K562 (cell line): ENCODE data around the gene GRIK2. TPM values are rescaled to one million over a fixed set of nuclear protein-coding genes. Genes with fewer than 3 reads are reported as not detected.

Experiments
- ATAC-seq: fragments of 200-7000 bp; cut with Tn5 transposase; 3 replicates; pipeline ENCODE4 v1.9.1; 2020; ENCODE audit warnings: moderate library complexity
- BruUV-seq: library from RNA; stranded (reverse); fragments of 400-500 nt; replicated peaks from 2 replicates; lab custom pipeline; 2021; lab: Mats Ljungman, UMichigan
- CTCF ChIA-PET: fragments of 300-600 bp; formaldehyde crosslinking; extraction: SDS; loops from one replicate; lab custom pipeline; 2021; ENCODE audit warnings: low intra/inter-chr PET ratio; lab: Yijun Ruan, JAX
- POLR2A ChIA-PET: fragments of 300-600, 350-650 bp; sonication (Branson Sonifier 250); formaldehyde crosslinking; extraction: SDS; loops from one replicate; lab custom pipeline; 2021; ENCODE audit warnings: antibody characterized with exemption, inconsistent platforms; lab: Yijun Ruan, JAX
- DNase-seq, 4 experiments: peaks; one replicate each; pipeline versions ENCODE4 v3.0.0 to v3.0.0-alpha.2; 2011 to 2018; ENCODE audit warnings: low spot score in 3 of 4, mixed read lengths in 3 of 4; ENCODE audit errors: extremely low read depth in 1 of 4
- FAIRE-seq: peaks from 2 replicates; lab custom pipeline; 2011; peaks lifted over from hg19 to GRCh38; lab: Jason Lieb, UNC
- H2AFZ ChIP-seq: 2 replicates; pipeline ENCODE4 v1.6.0; 2011; ENCODE audit warnings: low read depth, low read length, control low read depth, inconsistent platforms
- H3K27ac ChIP-seq: fragments of 200-600 bp; 3 replicates; pipeline ENCODE4 v1.8.0; 2011; ENCODE audit warnings: low read depth, mild to moderate bottlenecking, control low read depth, inconsistent platforms, low read length, moderate library complexity, mixed read lengths; ENCODE audit errors: extremely low read depth
- H3K27me3 ChIP-seq, 2 experiments: fragments of 300-600 bp in 1 of 2; 2 replicates in 1 of 2; 3 replicates in 1 of 2; pipeline versions ENCODE4 v1.6.0 to v1.8.0; 2011; ENCODE audit warnings: inconsistent platforms in 2 of 2, low read length in 2 of 2, mild to moderate bottlenecking in 1 of 2, mixed read lengths in 1 of 2, moderate library complexity in 1 of 2; ENCODE audit not compliant: control insufficient read depth in 2 of 2, insufficient read depth in 2 of 2
- H3K36me3 ChIP-seq: fragments of 300-600 bp; 3 replicates; pipeline ENCODE4 v1.8.0; 2011; ENCODE audit warnings: mild to moderate bottlenecking, low read length, inconsistent platforms; ENCODE audit not compliant: control insufficient read depth, insufficient read depth
- H3K4me1 ChIP-seq, 2 experiments: fragments of 200-600 bp in 1 of 2; replicated peaks in 1 of 2; 2 replicates in 1 of 2; 3 replicates in 1 of 2; pipeline versions ENCODE4 v1.5.1 to v1.8.0; 2011; ENCODE audit warnings: inconsistent platforms in 2 of 2, low read length in 2 of 2, mild to moderate bottlenecking in 1 of 2, mixed read lengths in 1 of 2, moderate library complexity in 1 of 2; ENCODE audit not compliant: control insufficient read depth in 2 of 2, insufficient read depth in 2 of 2
- H3K4me2 ChIP-seq: 2 replicates; pipeline ENCODE4 v1.6.1; 2011; ENCODE audit warnings: low read length, control low read depth, inconsistent platforms, mixed read lengths; ENCODE audit not compliant: insufficient read depth
- H3K4me3 ChIP-seq: fragments of 200-600 bp; sonication (generic), shearing (Covaris generic); 2 replicates; pipeline ENCODE4 v1.5.1; 2016; ENCODE audit warnings: control low read depth, inconsistent platforms
- H3K79me2 ChIP-seq: fragments of 200-600 bp; 3 replicates; pipeline ENCODE4 v1.8.0; 2011; ENCODE audit warnings: low read length, inconsistent platforms; ENCODE audit not compliant: control insufficient read depth, insufficient read depth
- H3K9ac ChIP-seq, 2 experiments: 2 replicates each; pipeline versions ENCODE4 v1.6.0 to v1.6.1; 2011; ENCODE audit warnings: low read depth in 2 of 2, low read length in 2 of 2, control low read depth in 1 of 2, inconsistent platforms in 1 of 2, mild to moderate bottlenecking in 1 of 2, mixed read lengths in 1 of 2; ENCODE audit not compliant: insufficient read depth in 1 of 2
- H3K9me1 ChIP-seq: one replicate; pipeline ENCODE4 v1.6.0; 2011; ENCODE audit warnings: inconsistent platforms, mild to moderate bottlenecking, low read length, moderate library complexity; ENCODE audit not compliant: control insufficient read depth, insufficient read depth
- H3K9me3 ChIP-seq: replicated peaks from 2 replicates; pipeline ENCODE4 v1.5.1; 2011; ENCODE audit warnings: low read depth, low read length, inconsistent platforms; ENCODE audit not compliant: control insufficient read depth, insufficient read depth
- H4K20me1 ChIP-seq: replicated peaks from 2 replicates; pipeline ENCODE4 v1.6.1; 2011; ENCODE audit warnings: low read length, inconsistent platforms, mixed read lengths; ENCODE audit not compliant: control insufficient read depth, insufficient read depth
- CEBPG ChIP-seq, 3 experiments: fragments of 200-800 bp in 1 of 3; sonication (Bioruptor generic) in 1 of 3; sonication (generic) in 1 of 3; formaldehyde crosslinking in 1 of 3; IDR thresholded peaks in 2 of 3; conservative IDR thresholded peaks in 1 of 3; 2 replicates each; pipeline versions ENCODE4 v1.6.1 to v1.8.0; 2016 to 2022; ENCODE audit warnings: missing compliant biosample characterization in 2 of 3, missing genetic modification characterization in 2 of 3, mild to moderate bottlenecking in 1 of 3, missing genetic modification reagents in 1 of 3
- CHAMP1 ChIP-seq: fragments of 450-650 bp; IDR thresholded peaks from 2 replicates; pipeline ENCODE4 v1.6.1; 2016; ENCODE audit warnings: mild to moderate bottlenecking
- FOXK1 ChIP-seq: sonication (generic); formaldehyde crosslinking; IDR thresholded peaks from 2 replicates; pipeline ENCODE4 v1.8.0; 2022; ENCODE audit warnings: missing genetic modification reagents, mild to moderate bottlenecking, borderline replicate concordance
- SLC30A9 ChIP-seq: fragments of 250-450 bp; sonication (Bioruptor Pico); IDR thresholded peaks from 2 replicates; pipeline ENCODE4 v1.8.0; 2022; ENCODE audit warnings: mild to moderate bottlenecking, moderate library complexity
- TRIM28 ChIP-seq: fragments of 450-650 bp; IDR thresholded peaks from 2 replicates; pipeline ENCODE4 v1.6.1; 2017
- ZNF143 ChIP-seq: sonication (generic); formaldehyde crosslinking; IDR thresholded peaks from 2 replicates; pipeline ENCODE4 v1.9.0; 2022; ENCODE audit warnings: mild to moderate bottlenecking, missing genetic modification reagents
- ZNF57 ChIP-seq: fragments of 450-650 bp; formaldehyde crosslinking; IDR thresholded peaks from 2 replicates; pipeline ENCODE4 v1.4.0; 2020; ENCODE audit warnings: mild to moderate bottlenecking, moderate library complexity
- WGBS: fragments of 100-300 bp; shearing (Covaris generic); methylation state at CpG from one replicate; pipeline ENCODE4 v1.1.6; 2016; ENCODE audit warnings: low coverage, mixed read lengths; ENCODE audit not compliant: insufficient coverage; ENCODE audit errors: missing lambda C conversion rate; 5-methylcytosine and 5-hydroxymethylcytosine counted together
- in situ Hi-C: fragments of 300-500 bp; cut with MboI; formaldehyde crosslinking; loops from 4 replicates; pipeline ENCODE4 v1.15.0; 2018; ENCODE audit warnings: inconsistent platforms, mixed read lengths
- intact Hi-C: fragments of 100-400 bp; cut with micrococcal nuclease; formaldehyde crosslinking; loops from 2 replicates; pipeline ENCODE4 v1.14.2; 2022
- polyA plus RNA-seq, 8 experiments: library from polyadenylated mRNA; depleted of rRNA in 4 of 8; stranded (reverse) in 5 of 8; unstranded in 3 of 8; fragments of >200 nt; fragmentation: Nextera tagmentation in 2 of 8; fragmentation: Illumina TruSeq in 1 of 8; extraction: Ambion mirVana in 2 of 8; extraction: Trizol in 1 of 8; gene quantifications; 2 replicates each; pipeline versions ENCODE4 v1.2.1 to v1.2.3, GENCODE V29; 2011 to 2014; ENCODE audit warnings: inconsistent platforms in 1 of 8, missing spikeins in 1 of 8
- total RNA-seq, 7 experiments: library from RNA; depleted of rRNA in 6 of 7; stranded (reverse); fragments of >200 nt in 6 of 7; fragmentation: Illumina TruSeq in 2 of 7; extraction: Trizol in 2 of 7; gene quantifications; 2 replicates each; pipeline versions ENCODE4 v1.2.1 to v1.2.3, GENCODE V29; 2011 to 2021; ENCODE audit warnings: low replicate concordance in 1 of 7

GRIK2 gene
- total and polyA plus RNA-seq, 9 of the 15 experiments (the other 6 are each of a cell fraction or from before 2014, with no cell fraction given), result not detected

- H3K9me3 ChIP-seq, result no peaks in the 10 kb centered on the region
- no peaks in the 10 kb centered on the region for H3K9me1 ChIP-seq
- POLR2A ChIA-PET, result no interaction called here
- H4K20me1 ChIP-seq, result no peaks in the 10 kb centered on the region
- H3K4me2 ChIP-seq, result no peak overlapping the region
- no peaks in the 10 kb centered on the region; a peak in 1 of 5 replicates for H3K27me3 ChIP-seq
- H3K27ac ChIP-seq, result no peak overlapping the region
- no peaks in the 10 kb centered on the region for H3K79me2 ChIP-seq
- BruUV-seq, result no TSS peak
- no peak overlapping the region for H3K9ac ChIP-seq
- peaks cover 0 to 3% of the 10 kb centered on the region in 2 experiments; a peak in 1 of 5 replicates for H3K4me1 ChIP-seq
- CTCF ChIA-PET, result no interaction called here
- in situ Hi-C loops (no loop called here), intact Hi-C loops (no loop called here)
- no peak overlapping the region for H3K4me3 ChIP-seq
- no peak overlapping the region for H2AFZ ChIP-seq
- H3K36me3 ChIP-seq, result no peaks in the 10 kb centered on the region
- FAIRE-seq, result no peak
- WGBS, result 1% methylated on average over 30 of the region's 30 CpGs
- ATAC-seq, result no peak
- TF ChIP-seq SLC30A9 (CRISPR knock-in tag) (no peak), ZNF143 (CRISPR knock-in tag) (no peak), ZNF57 (no peak)
- no peak for DNase-seq
These were observed 6.2 kb downstream of the GRIK2 start for GRCh38 chr6:101399616-101400162.

DNA sequence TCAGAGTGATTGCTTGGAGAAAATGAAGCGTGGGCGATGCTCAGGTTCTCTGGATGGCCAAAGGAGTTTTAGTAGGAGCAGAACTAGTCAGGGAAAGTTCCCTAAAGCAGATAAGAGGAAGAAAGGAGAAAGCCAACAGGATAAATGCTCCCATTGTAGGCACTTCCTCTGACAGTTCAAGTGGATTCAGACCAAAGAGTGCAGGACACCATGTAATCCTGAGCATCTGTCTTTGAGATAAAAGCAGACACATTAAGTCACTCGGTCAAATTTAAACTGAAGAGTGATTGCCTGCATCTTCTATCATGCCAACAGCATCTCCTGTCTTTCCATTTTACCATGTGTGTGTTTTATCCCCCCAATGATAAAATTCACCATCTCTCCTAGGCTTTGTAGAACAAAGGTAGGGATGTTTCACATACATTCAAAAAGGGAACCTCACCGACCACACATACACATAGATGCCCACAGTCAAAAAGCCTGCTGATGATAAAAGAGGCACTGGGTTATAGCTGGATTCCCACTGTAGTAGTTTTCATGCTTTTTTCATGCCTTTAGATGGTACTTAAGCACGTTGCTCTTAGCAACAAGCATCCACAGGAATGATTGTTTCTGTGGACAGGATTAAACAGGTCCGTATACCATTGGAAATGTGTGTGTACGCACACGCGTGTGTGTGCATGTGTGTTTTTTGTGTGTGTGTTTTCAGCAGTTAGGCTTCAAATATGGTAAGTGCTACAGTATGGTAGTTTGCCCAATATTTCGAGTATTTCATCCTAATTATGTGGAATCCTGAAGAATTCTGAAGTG, 7.0 kb downstream of the GRIK2 start:
- Histone ChIP-seq H3K9me1 (no peaks in the 10 kb centered on the region), H4K20me1 (no peaks in the 10 kb centered on the region), H3K9me3 (no peaks in the 10 kb centered on the region), H3K4me2 (no peak overlapping the region), H3K9ac (no peak overlapping the region), H3K27me3 (no peaks in the 10 kb centered on the region; a peak in 1 of 5 replicates), H3K36me3 (no peaks in the 10 kb centered on the region), H3K4me1 (peaks cover 0 to 3% of the 10 kb centered on the region in 2 experiments; a peak in 1 of 5 replicates), H3K4me3 (no peak overlapping the region), H3K79me2 (no peaks in the 10 kb centered on the region), H2AFZ (no peak overlapping the region), H3K27ac (no peak overlapping the region)
- DNase-seq (no peak), FAIRE-seq (no peak), ATAC-seq (no peak)
- 1% methylated on average over 10 of the region's 10 CpGs for WGBS
- ChIA-PET CTCF (no interaction called here), POLR2A (no interaction called here)
- intact Hi-C loops (no loop called here), in situ Hi-C loops (no loop called here)
- no TSS peak for BruUV-seq
- TF ChIP-seq TRIM28 (no peak), CEBPG (CRISPR knock-in tag; IDR thresholded peaks at IDR 0.05) (no peak), CEBPG (tag; conservative IDR thresholded peaks at IDR 0.05 in 1 of 2, IDR thresholded peaks at IDR 0.05 in 1 of 2) (no peak), FOXK1 (no peak), CHAMP1 (no peak)
